GM18505 (cell line): ENCODE data around the gene GAP43.

ENCODE experiments used
- ATAC-seq: cut with Tn5 transposase; IDR thresholded peaks from one replicate; pipeline ENCODE4 v1.9.1; 2021; ENCODE audit not compliant: unreplicated experiment
- POLR2A ChIP-seq: IDR thresholded peaks from 4 replicates; pipeline ENCODE4 v1.6.1; 2011; ENCODE audit warnings: borderline replicate concordance; ENCODE audit not compliant: insufficient read depth, insufficient read length; ENCODE audit errors: extremely low read depth

GAP43 gene

DNA sequence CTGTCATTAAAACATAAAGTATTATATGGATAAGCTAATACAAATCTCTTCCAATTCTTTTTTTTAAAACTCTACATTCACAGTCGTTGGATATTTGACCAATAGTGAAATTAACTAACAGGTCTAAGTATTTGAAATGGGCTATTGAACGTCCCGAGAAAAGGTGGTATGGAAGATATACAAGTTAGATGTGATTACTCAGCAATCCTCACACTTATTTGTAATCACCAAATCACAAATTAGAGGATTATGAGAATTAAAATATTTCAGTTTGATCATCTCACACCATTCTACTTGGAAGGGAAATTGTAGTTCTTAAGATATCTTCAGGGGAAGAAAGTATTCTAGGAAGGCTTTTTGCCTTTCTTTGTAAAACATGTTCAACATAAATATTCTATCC, 60.5 kb downstream of the GAP43 start:
- no peak for ATAC-seq
- TF ChIP-seq POLR2A = no peak

DNA sequence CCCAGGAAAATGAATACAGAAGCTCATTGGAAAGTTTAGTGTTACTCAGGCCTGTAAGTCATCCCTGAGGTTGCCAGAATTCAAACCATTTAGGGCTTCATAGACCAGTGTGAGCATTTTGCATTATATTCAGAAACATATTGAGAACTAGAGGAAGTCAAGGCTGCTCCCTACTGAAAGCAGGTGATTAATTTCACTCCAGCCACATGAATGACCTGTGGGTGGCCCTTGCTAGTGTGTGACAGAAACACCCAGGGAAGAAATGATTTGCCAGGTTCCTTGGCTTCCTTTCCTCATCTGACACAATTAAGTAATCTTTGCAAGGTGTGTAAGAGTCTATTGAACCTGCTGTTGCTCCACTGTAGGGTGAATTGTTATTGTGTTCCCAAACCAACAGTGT, 61.8 kb downstream of the GAP43 start:
- ATAC-seq = peak; percentile 62
- no peak for TF ChIP-seq POLR2A

- no peak for ATAC-seq
- no peak for TF ChIP-seq POLR2A
Measured at GRCh38 chr3:115687721-115688120, 64.4 kb downstream of the GAP43 start.

DNA sequence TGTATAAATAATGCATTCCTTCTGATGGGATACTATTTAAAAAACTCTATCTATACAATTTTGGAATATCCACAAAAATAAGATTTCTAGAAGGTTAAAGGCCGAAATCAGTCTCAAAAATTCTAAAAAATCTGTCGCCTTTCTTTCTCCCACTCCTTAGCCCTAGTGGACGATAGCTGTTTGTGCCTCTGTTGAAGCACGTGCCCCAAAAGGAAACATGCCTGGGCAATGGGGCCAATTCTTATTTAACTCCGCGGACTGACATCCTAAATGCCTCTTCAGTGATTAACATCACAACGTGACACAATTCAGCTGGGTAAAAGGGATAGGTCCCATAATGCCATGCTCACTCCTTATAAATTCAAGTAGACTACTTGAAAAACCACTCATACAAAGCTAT, 65.1 kb downstream of the GAP43 start:
- no peak for ATAC-seq
- TF ChIP-seq POLR2A = no peak

GRCh38 chr3:115689928-115690327, 66.6 kb downstream of the GAP43 start:
- no peak for ATAC-seq
- no peak for TF ChIP-seq POLR2A

DNA sequence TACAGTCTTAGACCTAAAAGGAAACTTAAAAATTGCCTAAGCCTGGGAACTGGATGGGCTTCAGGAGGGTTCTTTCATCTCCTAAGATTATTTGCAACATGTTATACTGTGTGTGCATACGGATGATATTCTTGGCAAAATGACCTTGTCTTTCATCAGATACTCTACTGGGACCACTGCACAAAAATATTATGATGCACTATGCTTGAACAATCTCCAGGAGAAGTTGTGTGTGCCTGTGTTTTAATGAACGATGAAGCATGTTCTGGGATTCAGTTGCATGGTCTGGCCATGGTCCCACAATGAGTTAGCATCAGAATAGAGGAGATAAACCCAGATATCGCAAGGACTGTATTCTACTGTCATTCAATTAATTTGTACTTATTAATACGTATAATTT, 68.7 kb downstream of the GAP43 start:
- ATAC-seq = no peak
- TF ChIP-seq POLR2A = no peak

- ATAC-seq = peak; percentile 88
- no peak for TF ChIP-seq POLR2A
Measured at GRCh38 chr3:115692887-115693524, 69.7 kb downstream of the GAP43 start.

DNA sequence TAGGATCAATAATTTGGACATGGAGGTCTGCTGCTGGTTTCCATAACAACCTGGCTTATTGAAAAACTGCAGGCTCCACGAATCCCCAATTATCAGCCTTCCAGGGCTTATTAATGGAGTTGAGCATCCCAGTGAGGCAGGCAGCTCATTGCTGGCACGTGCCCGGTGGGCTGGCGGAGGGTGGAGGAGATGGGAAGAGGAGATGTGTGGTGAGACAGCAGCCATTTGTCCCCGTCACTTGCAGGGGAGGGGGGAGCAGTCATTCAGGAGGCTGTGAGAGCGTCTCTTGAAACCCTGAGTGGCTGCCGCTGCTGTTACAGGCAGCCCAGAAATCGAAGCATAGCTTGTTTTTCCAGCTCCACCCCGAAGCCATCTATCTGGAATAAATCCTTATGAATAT, 70.6 kb downstream of the GAP43 start:
- ATAC-seq = no peak
- no peak for TF ChIP-seq POLR2A

GRCh38 chr3:115695090-115695489, 71.8 kb downstream of the GAP43 start:
- no peak for TF ChIP-seq POLR2A
- ATAC-seq = no peak

- ATAC-seq = no peak
- no peak for TF ChIP-seq POLR2A
Measured at GRCh38 chr3:115697263-115698053, 74.1 kb downstream of the GAP43 start.

DNA sequence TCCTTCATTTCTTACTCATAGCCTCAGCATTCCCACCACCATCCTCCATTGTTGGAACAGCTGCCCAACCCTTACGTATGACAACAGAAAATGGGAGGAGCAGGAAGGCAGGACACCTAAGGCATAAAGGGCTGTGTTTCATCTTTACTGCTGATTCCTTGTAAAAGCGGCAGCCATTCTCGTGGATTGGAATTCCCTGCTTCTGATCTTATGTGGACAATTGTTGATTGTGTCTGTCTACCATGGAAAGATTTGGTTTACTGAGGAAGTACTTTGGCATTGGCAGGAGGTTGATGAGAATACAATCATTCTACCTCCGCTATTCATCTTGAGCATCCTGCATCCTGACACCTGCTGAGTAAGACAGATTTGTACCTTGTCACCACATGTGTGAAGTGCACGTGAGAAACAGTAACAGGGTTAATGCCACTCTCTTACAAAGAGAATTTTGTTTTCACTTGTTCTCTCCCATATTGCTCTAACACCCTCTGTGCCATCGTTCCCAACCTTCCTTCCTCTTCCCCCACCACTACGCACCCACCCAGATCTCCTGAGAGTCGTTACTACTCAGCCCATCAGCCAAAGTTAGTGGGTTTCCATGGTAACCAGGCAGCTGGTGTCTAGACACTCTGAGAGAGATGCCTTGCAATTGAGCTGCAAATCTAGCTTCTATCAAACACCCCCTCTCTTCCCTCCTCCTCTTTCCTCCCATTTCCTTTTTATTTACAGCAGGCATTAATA, 75.7 kb downstream of the GAP43 start:
- TF ChIP-seq POLR2A = no peak
- ATAC-seq = no peak

DNA sequence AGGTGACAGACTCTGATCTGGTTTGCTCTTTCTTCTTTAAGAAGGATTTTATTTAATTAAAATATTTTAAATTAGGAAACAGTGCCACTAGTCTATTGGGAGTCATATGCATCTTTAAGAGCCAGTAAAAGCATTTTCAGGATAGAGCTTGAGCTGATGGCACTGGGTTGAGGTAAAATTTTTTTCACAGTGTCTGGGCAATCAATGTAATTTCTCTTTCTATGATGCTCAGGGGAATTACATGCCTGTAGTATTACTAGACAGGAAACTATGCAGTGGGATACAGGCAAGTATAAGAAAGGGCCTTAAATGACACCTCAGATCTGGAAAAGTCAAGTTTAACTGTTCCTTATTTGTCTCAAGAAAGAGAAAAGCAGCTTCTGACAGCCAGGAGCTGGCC, 76.4 kb downstream of the GAP43 start:
- no peak for ATAC-seq

DNA sequence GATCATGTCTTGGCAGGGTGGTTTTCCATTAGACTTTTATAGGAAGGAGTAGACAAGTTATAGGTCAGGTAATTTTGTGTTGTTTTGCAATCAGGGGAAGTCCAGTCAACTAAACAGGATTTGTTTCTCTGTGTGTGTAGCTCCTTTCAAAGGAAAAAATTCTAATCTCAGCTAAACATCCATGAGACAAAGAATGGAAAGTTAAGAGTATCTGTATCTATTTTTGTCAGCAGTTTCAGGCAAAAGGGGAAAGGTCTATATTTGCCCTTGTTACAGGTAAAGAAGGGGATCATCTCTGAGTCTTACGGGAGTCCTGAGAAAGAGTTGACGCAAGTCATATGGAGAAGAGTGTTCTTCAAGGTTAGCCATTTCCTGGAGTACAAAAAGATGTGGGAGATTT, 79.3 kb downstream of the GAP43 start:
- no peak for ATAC-seq
- TF ChIP-seq POLR2A = no peak

More for the DNA sequence above, 76.4 kb downstream of the GAP43 start:
- no peak for TF ChIP-seq POLR2A
